HG02763 (cell line): ENCODE measurements around the gene WNK2.
"Not testable (repeated sequence)": the region's sequence is repeated elsewhere in the genome, so short reads cannot be mapped to it uniquely, and the experiment has no call there.

Source experiments
- ATAC-seq: cut with Tn5 transposase; IDR thresholded peaks from one replicate; pipeline ENCODE4 v1.9.1; 2021; ENCODE audit warnings: mild to moderate bottlenecking, moderate library complexity; ENCODE audit not compliant: unreplicated experiment

WNK2 gene

DNA sequence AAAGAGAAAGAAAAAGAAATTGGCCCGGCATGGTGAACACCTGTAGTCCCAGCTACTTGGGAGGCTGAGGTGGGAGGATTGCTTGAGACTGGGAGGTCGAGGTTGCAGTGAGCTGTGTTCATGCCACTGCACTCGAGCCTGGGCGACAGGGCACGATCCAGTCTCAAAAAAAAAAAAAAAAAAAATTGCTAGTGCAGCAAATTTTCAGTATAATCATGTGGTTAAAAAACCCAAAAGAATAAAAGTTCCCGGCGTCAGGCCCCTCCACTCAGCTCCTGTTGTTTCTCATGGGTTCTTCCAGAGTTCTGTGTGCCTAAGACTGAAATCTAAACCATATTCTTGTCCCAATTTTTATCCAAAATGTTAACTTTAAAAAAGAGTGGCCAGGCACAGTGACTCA is 49.1 kb downstream of the WNK2 start:
- no peak for ATAC-seq

GRCh38 chr9:93234600-93234999 is 50.7 kb downstream of the WNK2 start:
- ATAC-seq: no peak

DNA sequence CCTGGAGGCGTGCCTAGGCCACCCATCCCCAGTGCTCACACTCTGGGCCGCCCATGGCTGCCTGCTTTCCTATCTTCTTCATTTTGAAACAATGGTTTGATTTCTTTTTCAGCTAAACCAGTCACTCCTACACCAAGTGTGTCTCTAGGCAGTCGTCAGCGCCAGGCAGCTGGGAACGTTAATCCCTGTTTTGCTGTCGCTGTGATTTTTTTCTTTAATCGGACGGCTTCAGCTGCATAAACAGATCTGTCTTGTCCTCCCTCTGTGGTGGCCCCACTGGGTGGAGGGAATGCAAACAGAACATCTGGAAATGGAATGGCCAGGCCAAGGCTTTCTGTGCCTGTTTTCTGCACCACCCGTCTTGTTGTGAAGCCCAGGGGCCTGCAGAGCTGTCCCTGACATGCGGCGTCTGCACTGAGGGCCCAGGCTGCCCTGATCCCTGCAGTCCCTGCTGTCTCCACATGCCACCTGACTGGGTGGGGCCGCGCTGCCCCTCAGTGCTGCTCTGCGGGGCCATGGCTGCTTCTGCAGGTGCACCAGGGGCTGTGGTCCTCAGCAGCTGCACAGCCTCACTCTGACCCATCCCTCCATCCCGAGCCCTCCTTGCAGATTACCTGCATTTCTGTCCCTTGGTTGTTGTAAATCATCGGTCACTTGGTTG is 51.5 kb downstream of the WNK2 start:
- ATAC-seq: no peak

DNA sequence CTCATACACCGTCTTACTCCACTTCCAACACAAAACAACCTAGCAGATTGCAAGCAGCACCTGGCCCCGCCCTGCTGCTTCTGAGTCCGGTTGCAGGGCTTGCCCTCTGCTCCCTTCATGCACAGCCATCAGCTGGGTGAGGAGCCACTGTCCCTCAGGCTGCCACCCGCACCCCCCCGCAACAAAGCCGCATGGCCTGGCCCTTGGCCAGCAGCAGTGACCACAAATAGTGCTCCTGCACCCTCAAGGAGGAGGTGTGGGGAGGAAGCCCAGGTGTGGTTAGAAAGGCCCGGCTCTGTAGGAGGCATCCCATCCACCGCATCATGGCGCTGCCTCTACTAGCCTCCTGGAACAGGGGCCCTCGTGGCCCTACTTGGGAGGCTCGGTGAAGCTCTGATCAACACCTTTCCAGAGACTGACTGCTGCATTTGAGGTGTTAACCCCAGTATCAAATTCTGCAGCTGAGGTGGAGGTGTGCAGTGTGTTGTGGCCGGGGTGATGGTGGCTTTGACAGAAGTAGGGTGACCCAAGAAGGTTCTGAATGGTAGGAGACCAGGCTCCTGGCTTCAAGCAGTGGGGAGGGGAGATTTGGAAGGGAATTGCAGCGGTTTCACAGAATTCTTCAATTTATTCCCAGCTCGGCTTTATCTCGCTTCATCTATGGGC is 52.7 kb downstream of the WNK2 start:
- no peak for ATAC-seq

GRCh38 chr9:93237540-93237939 is 53.6 kb downstream of the WNK2 start:
- no peak for ATAC-seq

DNA sequence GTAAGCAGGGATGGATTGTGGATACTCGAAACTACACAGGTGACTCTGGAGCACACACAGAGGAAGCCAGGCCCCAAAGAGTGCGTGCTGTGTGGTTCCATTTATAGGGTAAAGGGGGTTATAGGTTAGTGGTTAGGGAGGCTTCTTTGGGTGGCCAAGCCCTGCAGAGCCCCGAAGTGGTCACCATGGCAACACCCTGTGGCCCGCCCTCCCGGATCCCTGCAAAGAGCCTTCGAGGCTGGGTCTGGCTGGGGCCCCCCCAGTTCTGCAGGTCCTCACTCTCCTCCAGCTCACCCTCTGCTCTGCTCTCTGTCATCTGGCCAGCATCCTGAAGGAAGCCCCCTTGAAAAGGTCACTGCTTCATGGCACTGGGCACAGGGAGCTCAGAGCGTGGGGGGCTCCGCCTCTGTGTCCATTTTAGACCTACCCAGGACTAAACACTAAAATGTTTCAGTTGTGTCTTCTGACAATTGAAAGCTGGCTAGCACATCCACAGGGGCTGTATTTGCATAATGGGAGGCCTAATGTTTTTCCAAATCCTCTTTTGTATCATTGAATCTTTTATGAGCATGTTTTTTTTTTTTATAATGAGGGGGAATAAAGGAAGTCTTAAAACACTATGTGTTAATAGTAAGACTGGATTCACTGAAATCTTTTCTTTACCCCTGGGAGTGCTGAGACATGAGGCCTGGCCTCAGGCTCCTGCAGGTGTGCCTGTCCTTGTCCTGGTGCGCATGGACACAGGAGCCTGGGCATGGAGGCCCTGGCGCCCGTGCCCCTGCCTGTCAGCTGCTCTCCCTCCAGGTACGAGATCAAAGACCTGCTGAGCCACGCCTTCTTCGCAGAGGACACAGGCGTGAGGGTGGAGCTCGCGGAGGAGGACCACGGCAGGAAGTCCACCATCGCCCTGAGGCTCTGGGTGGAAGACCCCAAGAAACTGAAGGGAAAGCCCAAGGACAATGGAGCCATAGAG is 55.3 kb downstream of the WNK2 start:
- ATAC-seq: no peak

DNA sequence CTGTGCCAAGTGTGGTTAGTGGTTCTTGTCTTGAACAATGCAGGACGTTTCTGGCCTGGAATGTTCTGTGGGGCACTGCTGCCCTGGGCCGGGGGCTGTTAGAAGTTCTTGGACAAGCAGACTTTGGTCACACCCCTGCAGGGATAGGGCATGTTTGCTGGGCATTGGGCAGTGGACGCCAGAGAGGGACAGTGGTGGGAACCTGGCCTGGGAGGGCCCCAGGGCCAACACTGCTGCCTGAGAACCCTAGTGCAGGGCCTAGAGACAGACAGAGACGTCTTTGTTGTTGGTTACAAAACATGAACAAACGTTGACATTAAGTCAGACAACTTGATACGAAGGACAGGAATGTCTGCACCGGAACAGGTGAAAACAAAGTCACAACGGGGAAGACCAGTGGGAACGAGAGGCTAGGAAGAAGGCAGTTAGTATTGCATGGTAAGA is 57.0 kb downstream of the WNK2 start:
- no peak for ATAC-seq

DNA sequence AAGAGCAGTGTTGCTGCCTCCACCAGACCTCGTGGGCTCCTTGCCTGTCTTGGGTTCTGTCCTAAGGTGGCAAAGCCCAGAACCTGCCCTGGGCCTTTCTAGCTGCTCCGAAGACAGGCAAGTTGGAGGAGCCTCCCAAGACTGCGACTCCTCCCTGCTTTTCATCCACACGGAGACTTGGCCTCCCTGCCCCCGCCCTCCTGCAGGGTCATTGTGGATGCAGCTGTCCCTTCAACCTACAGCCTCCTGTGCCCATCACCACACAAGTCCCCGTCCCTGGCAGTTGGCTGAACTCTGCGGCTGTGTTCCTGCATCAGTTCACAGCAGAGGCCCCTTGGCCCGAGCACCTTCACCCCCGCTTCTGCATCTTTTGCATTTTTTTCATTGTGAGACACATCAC is 59.2 kb downstream of the WNK2 start:
- no peak for ATAC-seq

GRCh38 chr9:93244101-93244500 is 60.2 kb downstream of the WNK2 start:
- no peak for ATAC-seq

DNA sequence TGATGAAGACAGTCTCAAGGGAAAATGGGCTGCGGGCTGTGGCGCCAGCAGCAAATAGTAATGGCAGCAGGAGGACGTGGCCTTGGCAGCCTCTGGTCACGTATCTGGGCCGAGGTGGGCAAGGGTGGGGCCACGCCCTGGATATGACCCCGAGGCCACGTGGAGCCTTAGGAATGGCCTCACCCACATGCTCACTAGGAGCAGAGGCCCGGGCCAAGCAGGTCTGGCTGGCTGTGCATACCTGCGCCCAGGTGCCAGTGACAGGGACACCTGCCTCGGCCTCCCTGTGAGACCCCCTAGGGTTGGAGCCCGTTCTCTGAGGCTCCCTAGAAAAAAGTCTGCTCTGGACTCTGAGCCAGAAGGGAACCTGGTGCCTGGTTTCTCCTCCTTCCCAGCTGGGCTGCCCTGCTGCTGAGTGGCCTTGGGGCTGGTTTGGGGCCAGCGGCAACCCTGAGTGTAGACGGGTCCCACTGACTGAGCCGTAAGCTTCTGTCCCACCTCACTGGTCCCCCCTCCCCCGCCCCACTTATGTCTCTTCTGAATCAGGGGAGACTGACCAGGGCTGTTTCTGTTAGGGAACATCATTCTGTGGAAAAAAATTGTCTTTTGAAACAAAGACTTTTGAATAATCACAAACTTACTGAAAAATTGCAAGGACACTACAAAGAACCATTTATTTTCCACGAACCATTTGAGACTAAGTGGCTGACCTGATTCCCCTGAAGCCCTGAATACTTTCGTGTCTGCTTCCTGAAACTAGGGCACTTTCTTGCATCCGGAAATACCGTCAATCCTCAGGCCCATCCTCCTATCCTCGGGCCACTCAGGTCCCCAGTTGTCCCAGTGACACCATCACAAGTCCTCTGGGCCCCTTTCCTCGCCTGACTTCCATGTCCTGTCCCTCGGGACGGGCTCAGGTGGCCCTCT is 60.8 kb downstream of the WNK2 start:
- ATAC-seq: no peak

GRCh38 chr9:93245437-93245970 is 61.6 kb downstream of the WNK2 start:
- no peak for ATAC-seq

GRCh38 chr9:93246111-93246510 is 62.2 kb downstream of the WNK2 start:
- no peak for ATAC-seq

GRCh38 chr9:93246526-93246925 is 62.6 kb downstream of the WNK2 start:
- ATAC-seq: no peak

DNA sequence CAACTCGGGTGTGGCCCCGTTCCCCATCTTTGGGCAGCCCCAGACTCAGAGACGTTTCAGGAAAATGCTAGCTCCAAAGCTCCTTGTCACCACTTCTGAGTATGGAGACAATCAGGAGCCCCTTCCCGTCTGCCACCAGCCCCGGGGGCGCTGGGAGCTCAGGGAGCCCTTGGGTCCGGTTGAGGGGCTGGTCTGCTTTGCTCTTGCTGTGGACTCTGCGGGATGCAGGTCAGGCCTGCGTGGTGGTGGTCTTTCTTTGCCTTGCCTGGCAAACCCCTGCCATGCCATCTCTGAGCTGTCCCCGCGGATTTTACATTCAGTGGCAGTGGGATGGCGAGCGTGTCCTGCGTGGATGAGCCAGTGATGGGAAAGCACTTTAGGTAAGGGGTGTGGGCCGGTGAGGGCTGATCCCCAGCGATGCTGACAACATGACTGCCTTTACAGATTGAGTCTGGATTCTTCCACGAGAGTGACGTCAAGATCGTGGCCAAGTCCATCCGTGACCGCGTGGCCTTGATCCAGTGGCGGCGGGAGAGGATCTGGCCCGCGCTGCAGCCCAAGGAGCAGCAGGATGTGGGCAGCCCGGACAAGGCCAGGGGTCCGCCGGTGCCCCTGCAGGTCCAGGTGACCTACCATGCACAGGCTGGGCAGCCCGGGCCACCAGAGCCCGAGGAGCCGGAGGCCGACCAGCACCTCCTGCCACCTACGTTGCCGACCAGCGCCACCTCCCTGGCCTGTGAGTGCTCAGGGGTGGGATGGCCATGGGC is 63.3 kb downstream of the WNK2 start:
- no peak for ATAC-seq

DNA sequence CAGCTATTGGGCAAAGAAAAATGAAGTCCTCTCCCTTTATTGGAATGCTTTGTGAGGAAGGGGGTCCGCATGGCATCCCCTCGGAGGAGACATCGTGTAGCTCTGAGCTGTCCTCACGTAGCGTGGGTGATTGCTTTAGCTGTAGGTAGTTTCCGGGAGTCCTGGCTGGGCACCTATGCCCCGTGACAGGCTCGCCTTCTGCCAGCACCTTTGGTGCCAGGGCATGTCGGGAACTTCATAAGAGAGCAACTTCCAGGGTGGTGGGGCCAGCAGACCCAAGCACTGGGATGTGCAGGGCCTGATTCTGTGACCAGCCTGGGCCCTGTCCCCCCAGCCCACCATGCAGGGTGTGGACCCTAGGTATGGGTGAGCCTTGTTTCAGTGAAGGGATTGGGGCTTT is 64.0 kb downstream of the WNK2 start:
- ATAC-seq: no peak

GRCh38 chr9:93248386-93249040 is 64.6 kb downstream of the WNK2 start:
- ATAC-seq: no peak

GRCh38 chr9:93250185-93250584 is 66.2 kb downstream of the WNK2 start:
- ATAC-seq: no peak

- ATAC-seq: not testable (repeated sequence)
Measured at GRCh38 chr9:93251309-93251708, 67.4 kb downstream of the WNK2 start.
